ENCODE results near the gene ZFP82.

- TF ChIP-seq POLR2A (IDR thresholded peaks at IDR 0.05) (no peak), CTCF (IDR thresholded peaks at IDR 0.05 in 4 of 5, conservative IDR thresholded peaks at IDR 0.05 in 1 of 5) (no peak)
Observed at GRCh38 chr19:36449059-36449670, 30.7 kb upstream of the ZFP82 start.

All from gastrocnemius medialis (tissue), 4 donors.